Measurements from ENCODE around the gene FOXI3.

DNA sequence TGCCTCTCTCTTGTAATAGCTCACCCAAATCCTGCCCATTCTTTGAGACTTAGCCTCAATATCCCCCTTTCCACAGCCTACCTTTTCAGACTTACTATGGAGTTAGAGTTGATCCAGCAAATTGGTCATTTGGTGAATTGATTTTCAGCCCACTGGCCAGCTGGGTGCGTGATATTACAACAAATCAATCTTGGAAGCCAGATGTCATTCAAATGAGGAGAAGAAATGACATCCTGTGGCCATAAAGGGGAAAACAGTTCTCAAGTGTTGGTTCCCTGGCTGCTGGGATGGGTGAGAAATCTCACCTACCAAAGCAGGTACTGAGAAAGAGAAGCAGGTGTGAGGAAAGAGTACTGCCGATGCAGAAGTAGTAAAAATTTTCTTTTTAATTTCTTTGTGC is 36.7 kb upstream of the FOXI3 start:
- TF ChIP-seq, protein P1, sequence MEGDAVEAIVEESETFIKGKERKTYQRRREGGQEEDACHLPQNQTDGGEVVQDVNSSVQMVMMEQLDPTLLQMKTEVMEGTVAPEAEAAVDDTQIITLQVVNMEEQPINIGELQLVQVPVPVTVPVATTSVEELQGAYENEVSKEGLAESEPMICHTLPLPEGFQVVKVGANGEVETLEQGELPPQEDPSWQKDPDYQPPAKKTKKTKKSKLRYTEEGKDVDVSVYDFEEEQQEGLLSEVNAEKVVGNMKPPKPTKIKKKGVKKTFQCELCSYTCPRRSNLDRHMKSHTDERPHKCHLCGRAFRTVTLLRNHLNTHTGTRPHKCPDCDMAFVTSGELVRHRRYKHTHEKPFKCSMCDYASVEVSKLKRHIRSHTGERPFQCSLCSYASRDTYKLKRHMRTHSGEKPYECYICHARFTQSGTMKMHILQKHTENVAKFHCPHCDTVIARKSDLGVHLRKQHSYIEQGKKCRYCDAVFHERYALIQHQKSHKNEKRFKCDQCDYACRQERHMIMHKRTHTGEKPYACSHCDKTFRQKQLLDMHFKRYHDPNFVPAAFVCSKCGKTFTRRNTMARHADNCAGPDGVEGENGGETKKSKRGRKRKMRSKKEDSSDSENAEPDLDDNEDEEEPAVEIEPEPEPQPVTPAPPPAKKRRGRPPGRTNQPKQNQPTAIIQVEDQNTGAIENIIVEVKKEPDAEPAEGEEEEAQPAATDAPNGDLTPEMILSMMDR (IDR thresholded peaks at IDR 0.05) = no peak
- no peak for TF ChIP-seq POLR2A (IDR thresholded peaks at IDR 0.05)

Measured in heart left ventricle (tissue), 13 donors.